Ishikawa (cell line): ENCODE results near the gene PEX3.

Experiments used
- CEBPB ChIP-seq: IDR thresholded peaks from 2 replicates; pipeline ENCODE4 v1.6.1; 2012
- RAD21 ChIP-seq: IDR thresholded peaks from 2 replicates; pipeline ENCODE4 v1.6.1; 2012; ENCODE audit warnings: low read depth
- TF ChIP-seq, protein P1 (sequence below): IDR thresholded peaks from 2 replicates; pipeline ENCODE4 v1.6.1; 2012

DNA sequence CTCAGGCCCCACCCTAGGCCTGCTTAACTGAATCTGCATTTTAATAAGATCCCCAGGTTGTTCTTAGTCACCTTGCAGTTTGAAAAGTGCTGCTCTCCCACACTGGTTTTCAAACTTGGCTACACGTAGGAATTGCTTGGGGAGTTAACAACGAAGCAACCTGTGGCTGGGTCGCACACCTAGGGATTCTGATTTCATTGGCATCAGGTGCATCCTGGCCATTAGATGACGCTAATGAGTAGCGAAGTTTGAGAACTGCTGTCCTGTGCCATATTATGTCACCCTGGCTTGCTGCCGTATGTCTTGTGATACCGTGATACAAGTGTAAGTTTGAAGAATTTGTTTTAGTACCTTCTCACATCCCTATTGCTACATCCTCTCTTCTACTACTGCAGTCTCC, 89.1 kb downstream of the PEX3 start:
- TF ChIP-seq CEBPB (no peak), RAD21 (no peak)
- TF ChIP-seq, protein P1, sequence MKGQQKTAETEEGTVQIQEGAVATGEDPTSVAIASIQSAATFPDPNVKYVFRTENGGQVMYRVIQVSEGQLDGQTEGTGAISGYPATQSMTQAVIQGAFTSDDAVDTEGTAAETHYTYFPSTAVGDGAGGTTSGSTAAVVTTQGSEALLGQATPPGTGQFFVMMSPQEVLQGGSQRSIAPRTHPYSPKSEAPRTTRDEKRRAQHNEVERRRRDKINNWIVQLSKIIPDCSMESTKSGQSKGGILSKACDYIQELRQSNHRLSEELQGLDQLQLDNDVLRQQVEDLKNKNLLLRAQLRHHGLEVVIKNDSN = no peak
